GM19238 (cell line): ENCODE measurements around the gene TMEM86B.

Experiments used
- DNase-seq: peaks from one replicate; pipeline ENCODE4 v3.0.0; 2011; ENCODE audit warnings: low spot score; ENCODE audit not compliant: insufficient read length

TMEM86B gene

GRCh38 chr19:55178781-55179599 lies 49.6 kb downstream of the TMEM86B start:
- DNase-seq, result peak; percentile 97
